Upper lobe of right lung (tissue), 1 donor: ENCODE data around the gene NUDT1. TPM values are rescaled to one million over a fixed set of nuclear protein-coding genes. Genes with fewer than 3 reads are reported as not detected.

Experiments used
- ATAC-seq: fragments of 200-7000 bp; cut with Tn5 transposase; one replicate; pipeline ENCODE4 v1.9.1; 2020; ENCODE audit warnings: mild to moderate bottlenecking, moderate library complexity
- DNase-seq: peaks from one replicate; pipeline ENCODE4 v3.0.0-alpha.2; 2020
- H3K27ac ChIP-seq: fragments of 200-600 bp; one replicate; pipeline ENCODE4 v1.8.0; 2022
- H3K27me3 ChIP-seq: fragments of 200-600 bp; one replicate; pipeline ENCODE4 v1.8.0; 2022; ENCODE audit warnings: mild to moderate bottlenecking
- H3K36me3 ChIP-seq: fragments of 200-600 bp; one replicate; pipeline ENCODE4 v1.8.0; 2022
- H3K4me1 ChIP-seq: fragments of 200-600 bp; one replicate; pipeline ENCODE4 v1.8.0; 2022
- H3K4me3 ChIP-seq: fragments of 200-600 bp; one replicate; pipeline ENCODE4 v1.8.0; 2022; ENCODE audit warnings: mild to moderate bottlenecking
- H3K9me3 ChIP-seq: fragments of 200-600 bp; one replicate; pipeline ENCODE4 v1.8.0; 2022
- CTCF ChIP-seq: fragments of 200-600 bp; IDR thresholded peaks from one replicate; pipeline ENCODE4 v1.8.0; 2022; ENCODE audit warnings: antibody characterized with exemption
- intact Hi-C: fragments of 100-400 bp; cut with DNase I; formaldehyde crosslinking; loops from one replicate; pipeline ENCODE4 v1.11.0; 2022
- total RNA-seq: library from RNA; stranded (reverse); fragmentation: NEBNext Ultra II Directional; extraction: Animal tissue kit (Norgen Biotek cat#: 25700); gene quantifications from one replicate; pipeline ENCODE4 v1.2.1, GENCODE V29; 2021
- donor health status: DM: no; HTN: yes; CAD: no; lungs with severe emphysema.

NUDT1 gene
- total RNA-seq, 1 donor from 2014 or later, result 13.2 TPM

- Histone ChIP-seq H3K4me3 (no peak overlapping the region), H3K27me3 (no peaks in the 10 kb centered on the region), H3K4me1 (no peaks in the 10 kb centered on the region), H3K27ac (no peak overlapping the region), H3K9me3 (no peaks in the 10 kb centered on the region), H3K36me3 (peaks cover 87% of the 10 kb centered on the region)
- ATAC-seq (no peak), DNase-seq (no peak)
- no peak for TF ChIP-seq CTCF
- intact Hi-C loops, result no loop called here
These were observed 24.1 kb upstream of the NUDT1 start for GRCh38 chr7:2217716-2218443.

- Histone ChIP-seq H3K27me3 (no peaks in the 10 kb centered on the region), H3K4me1 (no peaks in the 10 kb centered on the region), H3K9me3 (no peaks in the 10 kb centered on the region), H3K27ac (no peak overlapping the region), H3K4me3 (no peak overlapping the region), H3K36me3 (peaks cover 88% of the 10 kb centered on the region)
- TF ChIP-seq CTCF, result no peak
- intact Hi-C loops, result no loop called here
- DNase-seq (no peak), ATAC-seq (no peak)
These were observed 23.6 kb upstream of the NUDT1 start for GRCh38 chr7:2218444-2218785.

- Histone ChIP-seq H3K4me1 (no peaks in the 10 kb centered on the region), H3K27me3 (no peaks in the 10 kb centered on the region), H3K36me3 (peaks cover 88% of the 10 kb centered on the region), H3K4me3 (no peak overlapping the region), H3K27ac (no peak overlapping the region), H3K9me3 (no peaks in the 10 kb centered on the region)
- no peak for ATAC-seq
- intact Hi-C loops, result no loop called here
- no peak for TF ChIP-seq CTCF
- DNase-seq, result no peak
These were observed 22.9 kb upstream of the NUDT1 start for GRCh38 chr7:2219136-2219535.

- H3K36me3 ChIP-seq, result peaks cover 88% of the 10 kb centered on the region
- DNase-seq (no peak), ATAC-seq (no peak)
- H3K27me3 ChIP-seq, result no peaks in the 10 kb centered on the region
- H3K4me3 ChIP-seq, result no peak overlapping the region
- TF ChIP-seq CTCF, result no peak
- H3K27ac ChIP-seq, result no peak overlapping the region
- intact Hi-C loops, result no loop called here
- H3K9me3 ChIP-seq, result no peaks in the 10 kb centered on the region
- H3K4me1 ChIP-seq, result no peaks in the 10 kb centered on the region
These were observed 22.4 kb upstream of the NUDT1 start for GRCh38 chr7:2219606-2220005.

- no peaks in the 10 kb centered on the region for H3K27me3 ChIP-seq
- ATAC-seq (no peak), DNase-seq (no peak)
- no peaks in the 10 kb centered on the region for H3K9me3 ChIP-seq
- peaks cover 84% of the 10 kb centered on the region for H3K36me3 ChIP-seq
- no peaks in the 10 kb centered on the region for H3K4me1 ChIP-seq
- intact Hi-C loops, result no loop called here
- no peak overlapping the region for H3K27ac ChIP-seq
- no peak overlapping the region for H3K4me3 ChIP-seq
- no peak for TF ChIP-seq CTCF
These were observed 22.0 kb upstream of the NUDT1 start for GRCh38 chr7:2220030-2220429.

- Histone ChIP-seq H3K4me3 (no peak overlapping the region), H3K9me3 (no peaks in the 10 kb centered on the region), H3K27ac (no peak overlapping the region), H3K27me3 (no peaks in the 10 kb centered on the region), H3K4me1 (no peaks in the 10 kb centered on the region), H3K36me3 (peaks cover 79% of the 10 kb centered on the region)
- ATAC-seq (no peak), DNase-seq (no peak)
- no peak for TF ChIP-seq CTCF
- intact Hi-C loops, result no loop called here
These were observed 21.5 kb upstream of the NUDT1 start for GRCh38 chr7:2220506-2220905.
